ENCODE measurements around the gene CNPPD1.

CNPPD1 gene

GRCh38 chr2:219160186-219161017 is 16.3 kb downstream of the CNPPD1 start, which contains the start of gene NHEJ1:
NHEJ1 (minus strand) TSS chr2:219160815; CDS start chr2:219158362, 2,453 bp downstream.
- DNase-seq (ENCODE audit: low read depth in 2 of 2), result peak; percentile 91 to 94

DNA sequence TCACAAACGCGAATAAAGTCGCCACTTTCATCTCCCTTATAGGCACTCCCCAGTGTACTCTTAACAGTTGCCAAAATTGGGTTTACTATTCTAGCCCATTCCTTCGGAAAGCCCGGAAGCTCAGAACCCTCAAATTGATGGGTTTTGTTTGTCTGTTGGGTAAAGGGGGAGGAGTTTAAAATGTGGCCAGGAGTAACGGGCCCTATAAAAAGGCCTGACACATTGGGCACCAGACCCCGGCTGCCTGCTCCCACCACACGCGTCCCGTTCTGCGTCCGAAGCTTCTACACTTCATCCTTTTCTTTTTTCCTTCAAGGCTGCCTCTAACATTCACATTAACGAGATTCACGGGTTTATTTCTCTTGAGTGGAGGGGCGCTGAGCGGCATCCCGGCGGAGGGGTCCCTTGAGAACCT is 16.9 kb downstream of the CNPPD1 start:
- no peak for DNase-seq (ENCODE audit: low read depth in 2 of 2)

DNA sequence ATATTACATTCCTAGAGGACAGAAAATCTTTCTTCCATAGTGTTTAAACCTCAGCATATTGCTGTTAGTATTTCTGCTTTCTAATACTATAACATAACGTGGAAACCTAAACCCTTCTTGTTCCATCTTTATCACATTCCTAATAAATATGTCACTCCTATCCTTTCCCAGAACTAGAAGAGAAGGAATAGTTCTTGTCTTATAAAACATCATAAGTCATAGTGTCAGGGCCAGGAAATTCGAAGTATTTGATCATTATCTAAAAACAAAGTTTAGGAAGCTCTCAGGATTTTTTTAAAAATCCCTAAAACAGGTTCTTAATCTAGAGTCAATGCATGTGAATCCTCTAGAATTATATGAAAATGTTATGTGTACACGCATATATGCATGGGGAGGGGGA is 18.1 kb downstream of the CNPPD1 start:
- DNase-seq (ENCODE audit: low read depth in 2 of 2), result no peak

DNA sequence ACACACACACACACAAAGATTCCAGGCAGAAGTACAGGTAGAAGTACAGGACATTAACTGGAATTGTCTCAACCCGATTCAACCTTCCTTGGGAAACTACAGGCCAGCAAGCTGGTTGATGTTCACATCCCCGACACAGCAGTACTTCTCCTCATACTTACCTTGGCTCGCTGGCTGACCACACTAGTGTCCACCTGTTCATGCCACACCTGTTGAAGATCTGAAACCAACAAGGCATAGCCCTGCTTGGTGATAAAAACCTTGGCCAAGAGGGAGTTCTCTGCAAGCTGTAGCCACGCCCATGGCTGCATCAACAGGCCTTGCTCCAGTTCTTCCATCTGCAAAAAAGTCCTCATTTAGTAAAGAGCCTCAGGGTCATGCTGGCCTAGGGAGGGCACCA is 18.7 kb downstream of the CNPPD1 start:
- no peak for DNase-seq (ENCODE audit: low read depth in 2 of 2)

DNA sequence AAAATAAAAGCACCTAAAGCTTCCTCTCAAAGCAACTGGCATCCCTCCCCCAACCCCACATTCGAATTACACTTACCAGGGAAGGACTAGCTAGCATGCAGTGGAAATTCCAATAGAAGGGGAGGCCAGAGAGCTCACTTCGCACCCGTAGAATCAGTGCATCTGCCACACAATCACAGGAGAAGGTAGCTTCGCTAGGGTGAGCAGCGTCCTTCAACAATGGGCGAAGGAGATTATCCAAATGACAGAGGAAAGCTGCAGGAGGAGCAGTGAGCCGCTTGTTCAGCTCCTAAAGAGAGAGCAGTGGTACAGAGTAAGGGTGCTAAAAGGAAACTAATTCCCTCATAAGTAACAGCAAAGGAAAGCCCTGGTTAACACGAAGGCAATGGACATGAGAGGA is 19.3 kb downstream of the CNPPD1 start:
- DNase-seq (ENCODE audit: low read depth in 2 of 2), result no peak

- DNase-seq (ENCODE audit: low read depth in 2 of 2), result no peak
Measured at GRCh38 chr2:219155054-219155644, 21.6 kb downstream of the CNPPD1 start.

GRCh38 chr2:219149667-219150066 is 27.1 kb downstream of the CNPPD1 start:
- DNase-seq (ENCODE audit: low read depth in 2 of 2), result no peak

DNA sequence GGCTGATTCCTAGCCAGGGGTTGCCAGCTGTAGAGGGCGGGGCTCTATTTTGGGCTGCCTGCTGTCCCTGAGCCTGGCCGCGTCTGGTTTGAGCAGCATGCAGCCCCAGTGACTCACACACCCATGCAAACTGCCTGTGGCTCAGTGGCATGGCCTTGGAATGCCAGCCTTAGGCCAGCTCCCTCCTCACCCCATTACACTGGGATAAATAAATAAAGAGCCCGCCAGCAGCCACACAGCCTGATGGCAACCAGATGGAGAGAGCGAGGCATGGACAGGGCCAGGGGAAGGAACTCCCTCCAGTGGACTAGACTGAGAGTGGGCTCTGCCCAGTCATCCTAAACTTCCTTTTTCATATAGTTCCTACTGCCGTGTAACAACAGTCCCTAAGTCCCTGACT is 34.4 kb downstream of the CNPPD1 start:
- DNase-seq (ENCODE audit: low read depth in 2 of 2), result no peak

DNA sequence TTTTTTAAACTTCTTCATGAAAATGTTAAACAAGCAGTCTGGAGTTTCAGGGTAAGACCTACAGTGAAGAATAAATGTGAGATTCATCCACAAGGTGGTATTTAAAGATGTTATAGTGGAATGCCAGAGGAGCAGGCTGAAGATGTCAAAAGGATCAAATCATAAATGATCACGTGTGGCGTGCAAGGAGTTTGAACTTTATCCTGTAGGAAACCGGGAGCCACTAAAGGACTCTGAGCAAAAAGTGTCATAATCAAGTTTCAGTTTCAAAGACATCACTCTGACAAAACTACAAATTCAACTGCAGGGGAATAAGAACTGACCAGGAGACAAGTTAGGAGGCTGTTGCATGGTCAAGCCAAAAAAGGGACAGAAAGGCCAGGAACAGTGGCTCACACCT is 36.0 kb downstream of the CNPPD1 start:
- no peak for DNase-seq (ENCODE audit: low read depth in 2 of 2)

DNA sequence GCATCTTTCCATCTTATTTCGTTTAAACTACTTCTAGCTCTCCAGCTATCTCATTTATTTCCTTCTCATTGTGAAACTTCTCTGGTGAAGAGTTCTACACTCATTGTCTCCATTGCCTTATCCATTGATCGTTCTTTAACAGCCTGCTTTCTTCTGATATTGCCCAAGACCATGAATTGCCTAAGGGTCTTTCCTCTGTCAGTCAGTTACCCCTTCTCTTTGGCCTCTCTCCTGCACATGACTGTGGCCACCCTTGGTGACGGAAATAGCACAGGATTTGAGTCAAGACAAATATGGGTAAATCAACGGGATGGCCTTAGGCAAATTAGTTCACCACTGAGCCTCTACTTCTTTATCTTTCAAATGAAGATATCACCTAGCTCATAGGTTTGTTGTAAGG is 42.7 kb downstream of the CNPPD1 start:
- no peak for DNase-seq (ENCODE audit: low read depth in 2 of 2)

DNA sequence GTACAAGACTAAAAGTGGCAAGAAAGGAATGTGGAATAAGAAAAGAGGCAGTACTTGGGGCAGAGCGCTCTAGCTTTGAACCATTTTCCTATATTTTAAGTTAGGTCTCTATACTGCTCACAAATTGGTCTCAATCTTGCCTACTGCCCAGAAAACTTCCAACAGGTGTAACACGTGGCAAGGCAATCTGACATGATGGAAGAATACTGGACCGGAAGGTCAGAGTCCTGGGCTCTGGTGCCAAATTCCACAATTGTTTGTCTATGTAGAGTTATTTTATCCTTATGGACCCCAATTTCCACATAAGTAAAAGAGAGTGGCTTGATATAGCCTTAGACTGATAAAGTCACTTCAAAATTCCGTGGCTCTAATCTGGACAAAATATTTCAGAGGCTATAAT is 45.0 kb downstream of the CNPPD1 start:
- DNase-seq (ENCODE audit: low read depth in 2 of 2), result no peak

- DNase-seq (ENCODE audit: low read depth in 2 of 2), result no peak
Measured at GRCh38 chr2:219131327-219131726, 45.4 kb downstream of the CNPPD1 start.

DNA sequence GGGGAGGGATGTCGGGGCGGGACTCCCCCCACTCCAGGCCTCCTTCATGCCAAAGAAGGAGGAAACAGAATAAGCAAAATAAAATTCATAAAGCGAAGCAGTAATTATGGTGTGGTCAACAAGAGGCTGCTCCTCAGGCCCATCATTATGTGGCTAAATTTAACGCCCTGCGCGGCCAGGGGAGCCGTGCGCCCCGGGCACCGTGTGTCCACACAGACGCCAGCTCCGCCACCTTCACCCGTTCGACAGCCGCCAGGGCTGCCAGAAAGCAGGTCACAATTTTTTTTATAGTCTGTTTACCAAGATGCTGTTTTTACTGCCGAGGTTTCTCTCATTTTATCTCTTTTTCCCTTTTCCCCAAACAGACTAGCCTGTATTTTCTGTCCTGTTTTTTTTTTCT is 47.1 kb downstream of the CNPPD1 start:
- no peak for DNase-seq (ENCODE audit: low read depth in 2 of 2)

DNA sequence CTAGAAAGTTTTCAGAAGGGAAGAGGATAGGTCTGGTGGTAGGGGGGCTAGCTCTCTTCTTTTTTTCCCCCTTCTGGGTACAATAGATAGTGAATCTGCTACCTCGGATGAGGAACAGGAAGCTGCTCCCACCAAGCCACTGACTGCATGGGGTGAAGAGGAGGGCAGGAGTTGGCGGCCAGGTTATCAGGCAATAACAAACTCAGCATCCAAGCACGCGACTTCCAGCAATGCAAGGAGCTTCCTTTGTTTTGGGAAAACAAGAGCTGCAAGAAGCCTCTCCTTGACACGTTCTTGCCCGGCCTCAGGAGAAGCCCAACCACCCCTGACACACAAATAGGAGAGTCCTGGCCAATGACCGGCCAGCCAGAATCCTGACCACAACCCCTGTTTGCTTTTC is 48.3 kb downstream of the CNPPD1 start:
- no peak for DNase-seq (ENCODE audit: low read depth in 2 of 2)

- DNase-seq (ENCODE audit: low read depth in 2 of 2), result no peak
Measured at GRCh38 chr2:219127037-219127635, 49.6 kb downstream of the CNPPD1 start.

DNA sequence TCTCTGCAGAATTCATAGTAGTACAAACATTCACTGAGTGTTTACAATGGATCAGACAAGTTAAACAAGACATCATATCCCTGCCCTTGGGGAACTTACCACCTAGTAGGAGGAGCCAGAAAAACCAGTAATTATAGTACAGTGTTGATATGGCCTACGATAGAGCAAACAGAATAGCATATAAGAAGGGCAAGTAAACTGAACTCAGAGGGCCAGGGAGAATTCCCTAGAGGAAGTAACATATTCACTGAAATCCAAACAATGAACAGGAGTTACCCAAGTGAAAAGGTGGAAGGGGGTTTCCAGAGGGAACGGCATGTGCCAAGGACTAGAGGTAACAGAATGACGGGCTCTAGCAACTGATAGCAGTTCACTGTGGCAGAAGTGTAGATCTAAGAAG is 50.2 kb downstream of the CNPPD1 start:
- no peak for DNase-seq (ENCODE audit: low read depth in 2 of 2)

DNA sequence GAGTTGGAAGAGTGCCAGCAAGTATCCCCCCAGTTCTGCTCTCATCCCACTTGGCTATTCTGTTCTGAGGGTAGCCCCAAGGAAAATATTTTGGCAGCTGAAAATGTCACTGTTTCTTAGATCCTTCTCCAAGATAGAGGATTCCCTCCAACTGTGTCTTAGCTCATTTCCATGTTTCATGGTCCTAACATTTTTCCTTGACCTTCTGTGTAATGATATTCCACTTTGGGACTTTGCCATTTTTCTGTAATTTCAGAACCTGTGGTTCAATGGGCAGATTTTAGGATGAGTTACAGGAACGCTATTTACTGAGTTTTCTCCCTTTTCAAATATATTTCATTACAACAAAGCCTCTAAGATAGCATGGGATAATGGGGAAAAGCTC is 50.8 kb downstream of the CNPPD1 start:
- no peak for DNase-seq (ENCODE audit: low read depth in 2 of 2)

- no peak for DNase-seq (ENCODE audit: low read depth in 2 of 2)
Measured at GRCh38 chr2:219125225-219125885, 51.4 kb downstream of the CNPPD1 start.

DNA sequence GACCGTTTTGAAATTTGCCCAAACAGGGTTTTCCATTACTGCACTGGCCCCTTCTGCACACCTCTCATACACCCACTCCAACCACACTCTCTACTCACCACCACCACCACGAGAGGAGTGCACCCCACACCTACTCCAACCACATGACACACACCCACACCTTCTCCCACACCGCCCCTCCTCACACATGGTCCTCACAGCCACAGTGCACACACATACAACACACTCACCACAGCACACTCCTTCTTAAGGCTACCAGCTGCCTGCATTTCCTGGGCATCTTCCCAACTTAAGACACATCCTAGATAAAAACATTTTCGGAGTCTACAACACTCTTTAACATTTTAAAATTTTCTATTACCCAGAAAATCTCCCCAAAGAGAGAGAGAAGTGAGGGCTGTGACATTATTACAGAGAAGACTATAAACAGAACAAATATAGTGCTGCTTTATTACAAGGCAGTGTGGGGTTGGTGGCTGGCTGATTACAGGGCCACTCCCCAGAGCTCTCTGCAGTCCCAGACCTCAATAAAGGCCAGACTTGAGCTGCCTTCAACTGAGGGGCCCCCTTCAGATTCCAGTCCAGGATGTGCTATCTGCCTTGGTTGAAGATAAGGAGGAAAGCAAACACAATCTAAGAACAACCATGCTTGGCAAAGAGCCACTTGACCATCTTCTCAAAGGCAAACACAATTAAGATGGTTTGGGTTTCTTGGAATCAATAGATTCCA is 52.2 kb downstream of the CNPPD1 start:
- DNase-seq (ENCODE audit: low read depth in 2 of 2), result no peak

GRCh38 chr2:219123356-219124135 is 53.2 kb downstream of the CNPPD1 start:
- DNase-seq (ENCODE audit: low read depth in 2 of 2), result no peak
